B cell (primary cell): ENCODE results near the gene AUTS2. TPM values are rescaled to one million over a fixed set of nuclear protein-coding genes. Genes with fewer than 3 reads are reported as not detected.

Experiments
- ATAC-seq: fragments of 200-7000 bp; cut with Tn5 transposase; one replicate; pipeline ENCODE4 v1.10.0; 2021; ENCODE audit warnings: low read depth, mild to moderate bottlenecking, moderate number of reproducible peaks, moderate library complexity
- CTCF ChIA-PET: fragments of 350-600 bp; sonication (Branson Sonifier 250); formaldehyde crosslinking; loops from one replicate; lab custom pipeline; 2021; ENCODE audit warnings: antibody characterized with exemption, inconsistent platforms; lab: Charles Lee
- POLR2A ChIA-PET: fragments of 350-600 bp; sonication (Branson Sonifier 250); formaldehyde crosslinking; loops from one replicate; lab custom pipeline; 2021; ENCODE audit warnings: antibody characterized with exemption; lab: Charles Lee
- DNase-seq: peaks from one replicate; pipeline ENCODE4 v3.0.0; 2013
- H2AFZ ChIP-seq: 2 replicates; pipeline ENCODE4 v1.6.1; 2012; ENCODE audit warnings: mild to moderate bottlenecking, low read depth, low read length; ENCODE audit not compliant: insufficient read depth, poor library complexity, severe bottlenecking
- H3K27ac ChIP-seq, 2 donors: 1 replicate in 1 of 2; 2 replicates in 1 of 2; pipeline ENCODE4 v1.5.1; 2012 to 2013; ENCODE audit warnings: low read length in 2 of 2, mild to moderate bottlenecking in 2 of 2, moderate library complexity in 1 of 2
- H3K27me3 ChIP-seq, 4 experiments: fragments of 200-600 bp in 1 of 4; sonication (generic) in 1 of 4; replicated peaks in 1 of 4; 1 replicate in 2 of 4; 2 replicates in 2 of 4; pipeline versions ENCODE4 v1.6.1 to v1.7.0; 2013 to 2016; ENCODE audit warnings: low read length in 3 of 4, mild to moderate bottlenecking in 2 of 4, mixed read lengths in 1 of 4, moderate library complexity in 1 of 4; ENCODE audit not compliant: insufficient read depth in 4 of 4, control insufficient read depth in 3 of 4; ENCODE audit errors: control extremely low read depth in 1 of 4
- H3K36me3 ChIP-seq, 2 experiments: replicated peaks in 1 of 2; 1 replicate in 1 of 2; 2 replicates in 1 of 2; pipeline versions ENCODE4 v1.6.1 to v1.7.1; 2013; ENCODE audit warnings: low read length in 1 of 2; ENCODE audit not compliant: insufficient read depth in 2 of 2, control insufficient read depth in 1 of 2; ENCODE audit errors: control extremely low read depth in 1 of 2, extremely low read depth in 1 of 2
- H3K4me1 ChIP-seq, 2 donors: fragments of 200-600 bp in 1 of 2; sonication (generic) in 1 of 2; 1 replicate in 1 of 2; 2 replicates in 1 of 2; pipeline versions ENCODE4 v1.5.1 to v1.6.1; 2013 to 2017; ENCODE audit warnings: low read length in 2 of 2; ENCODE audit not compliant: control insufficient read depth in 2 of 2, insufficient read depth in 2 of 2
- H3K4me2 ChIP-seq: replicated peaks from 2 replicates; pipeline ENCODE3; 2012; ENCODE audit warnings: mild to moderate bottlenecking, low read depth, low read length; ENCODE audit not compliant: poor library complexity, severe bottlenecking
- H3K4me3 ChIP-seq, 5 experiments: fragments of 200-600 bp in 1 of 5; sonication (generic) in 1 of 5; 1 replicate in 3 of 5; 2 replicates in 2 of 5; pipeline versions ENCODE4 v1.5.1 to v1.7.0; 2011 to 2016; ENCODE audit warnings: low read length in 4 of 5, mild to moderate bottlenecking in 4 of 5, low read depth in 2 of 5, control low read depth in 1 of 5, moderate library complexity in 1 of 5; ENCODE audit not compliant: insufficient read depth in 1 of 5; ENCODE audit errors: control extremely low read depth in 1 of 5, extremely low read depth in 1 of 5
- H3K79me2 ChIP-seq: fragments of 200-600 bp; sonication (generic); one replicate; pipeline ENCODE4 v1.6.0; 2016; ENCODE audit warnings: low read length; ENCODE audit not compliant: control insufficient read depth, insufficient read depth
- H3K9ac ChIP-seq: fragments of 200-600 bp; sonication (generic); 2 replicates; pipeline ENCODE4 v1.6.1; 2017; ENCODE audit warnings: mild to moderate bottlenecking, low read length, moderate library complexity
- H3K9me3 ChIP-seq, 3 donors: one replicate each; pipeline versions ENCODE4 v1.6.1 to v1.7.1; 2013; ENCODE audit warnings: low read length in 2 of 3; ENCODE audit not compliant: control insufficient read depth in 2 of 3, insufficient read depth in 1 of 3; ENCODE audit errors: control extremely low read depth in 1 of 3
- H4K20me1 ChIP-seq: 2 replicates; pipeline ENCODE4 v1.6.0; 2012; ENCODE audit warnings: mild to moderate bottlenecking, low read length; ENCODE audit not compliant: insufficient read depth, control insufficient read depth, poor library complexity, severe bottlenecking
- H3K27ac Mint-ChIP-seq: one replicate; pipeline ENCODE4 v1.8.0; 2021; ENCODE audit warnings: mixed read lengths
- H3K27me3 Mint-ChIP-seq: one replicate; pipeline ENCODE4 v1.8.0; 2021; ENCODE audit warnings: mixed read lengths
- H3K4me1 Mint-ChIP-seq: one replicate; pipeline ENCODE4 v1.8.0; 2021; ENCODE audit warnings: mixed read lengths
- H3K4me3 Mint-ChIP-seq: one replicate; pipeline ENCODE4 v1.8.0; 2021; ENCODE audit warnings: mixed read lengths
- H3K9me3 Mint-ChIP-seq: one replicate; pipeline ENCODE4 v1.8.0; 2022; ENCODE audit warnings: mixed read lengths; ENCODE audit not compliant: insufficient read depth
- EZH2 ChIP-seq: IDR thresholded peaks from 2 replicates; pipeline ENCODE4 v1.6.1; 2012; ENCODE audit warnings: borderline replicate concordance, low read depth, mild to moderate bottlenecking, moderate library complexity, low read length; ENCODE audit not compliant: insufficient read depth, poor library complexity, severe bottlenecking
- WGBS: methylation state at CpG from one replicate; pipeline ENCODE4 v1.1.5; 2013; ENCODE audit warnings: missing lambda C conversion rate; ENCODE audit not compliant: insufficient coverage; 5-methylcytosine and 5-hydroxymethylcytosine counted together
- intact Hi-C: fragments of 100-400 bp; cut with micrococcal nuclease; formaldehyde crosslinking; loops from one replicate; pipeline ENCODE4 v1.10.0; 2022
- polyA plus RNA-seq: library from polyadenylated mRNA; depleted of rRNA; stranded (reverse); fragments of >200 nt; gene quantifications from 2 replicates; pipeline ENCODE4 v1.2.3, GENCODE V29; 2012
- total RNA-seq, 2 donors: library from RNA; stranded (reverse); fragments of 120-200 nt in 1 of 2; gene quantifications; 1 replicate in 1 of 2; 2 replicates in 1 of 2; pipeline versions ENCODE4 v1.2.3 to v1.2.4, GENCODE V29; 2013 to 2022
- TF ChIP-seq, protein P1 (sequence below): fragments of 200-600 bp; IDR thresholded peaks from one replicate; pipeline ENCODE4 v1.8.0; 2022; ENCODE audit warnings: antibody characterized with exemption, mild to moderate bottlenecking

Gene AUTS2
- total and polyA plus RNA-seq, 2 donors (not counting 1 experiment from before 2014, with no cell fraction given): 22.3 to 35.0 TPM

GRCh38 chr7:70318511-70318910 lies 720.2 kb downstream of the AUTS2 start:
- Histone ChIP-seq H4K20me1 (no peaks in the 10 kb centered on the region), H3K4me3 (no peak overlapping the region), H3K4me2 (no peak overlapping the region), H3K79me2 (no peaks in the 10 kb centered on the region), H3K36me3 (no peaks in the 10 kb centered on the region), H3K9ac (no peak overlapping the region), H3K27me3 (no peaks in the 10 kb centered on the region), H3K9me3 (no peaks in the 10 kb centered on the region), H3K27ac (no peak overlapping the region), H3K4me1 (no peaks in the 10 kb centered on the region), H2AFZ (no peak overlapping the region)
- H3K27me3 Mint-ChIP-seq: no peaks in the 10 kb centered on the region
- H3K4me1 Mint-ChIP-seq: no peaks in the 10 kb centered on the region
- H3K9me3 Mint-ChIP-seq: no peaks in the 10 kb centered on the region
- whole genome bisulfite sequencing: no CpG with 5 or more reads among the region's 1 CpG
- no peak overlapping the region for H3K27ac Mint-ChIP-seq
- ChIA-PET POLR2A (no interaction called here), CTCF (no interaction called here)
- intact Hi-C loops: no loop called here
- no peak overlapping the region for H3K4me3 Mint-ChIP-seq
- no peak for DNase-seq
- TF ChIP-seq, protein P1, sequence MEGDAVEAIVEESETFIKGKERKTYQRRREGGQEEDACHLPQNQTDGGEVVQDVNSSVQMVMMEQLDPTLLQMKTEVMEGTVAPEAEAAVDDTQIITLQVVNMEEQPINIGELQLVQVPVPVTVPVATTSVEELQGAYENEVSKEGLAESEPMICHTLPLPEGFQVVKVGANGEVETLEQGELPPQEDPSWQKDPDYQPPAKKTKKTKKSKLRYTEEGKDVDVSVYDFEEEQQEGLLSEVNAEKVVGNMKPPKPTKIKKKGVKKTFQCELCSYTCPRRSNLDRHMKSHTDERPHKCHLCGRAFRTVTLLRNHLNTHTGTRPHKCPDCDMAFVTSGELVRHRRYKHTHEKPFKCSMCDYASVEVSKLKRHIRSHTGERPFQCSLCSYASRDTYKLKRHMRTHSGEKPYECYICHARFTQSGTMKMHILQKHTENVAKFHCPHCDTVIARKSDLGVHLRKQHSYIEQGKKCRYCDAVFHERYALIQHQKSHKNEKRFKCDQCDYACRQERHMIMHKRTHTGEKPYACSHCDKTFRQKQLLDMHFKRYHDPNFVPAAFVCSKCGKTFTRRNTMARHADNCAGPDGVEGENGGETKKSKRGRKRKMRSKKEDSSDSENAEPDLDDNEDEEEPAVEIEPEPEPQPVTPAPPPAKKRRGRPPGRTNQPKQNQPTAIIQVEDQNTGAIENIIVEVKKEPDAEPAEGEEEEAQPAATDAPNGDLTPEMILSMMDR: no peak
- no peak for TF ChIP-seq EZH2
- ATAC-seq: no peak

DNA sequence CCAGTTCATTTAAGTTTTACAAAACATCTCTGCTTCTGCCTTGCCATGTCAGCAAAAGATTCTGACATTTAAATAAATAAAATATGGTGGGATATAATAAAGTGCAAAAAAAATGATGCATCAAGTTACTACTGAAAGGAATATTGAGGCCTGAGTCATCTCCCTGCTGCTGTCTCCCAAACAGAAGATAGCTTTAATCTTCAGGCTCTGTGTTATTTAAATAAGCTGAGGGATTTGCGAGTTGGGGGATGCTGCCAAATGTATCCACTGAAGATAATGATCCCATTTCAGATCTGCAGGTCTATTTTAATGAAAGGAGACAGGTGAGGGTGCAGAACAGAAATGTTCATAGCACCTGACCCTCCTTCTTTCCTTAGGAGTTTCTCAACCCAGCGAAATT lies 720.8 kb downstream of the AUTS2 start:
- H3K4me1 Mint-ChIP-seq: no peaks in the 10 kb centered on the region
- no peak overlapping the region for H3K27ac Mint-ChIP-seq
- DNase-seq (no peak), ATAC-seq (no peak)
- Histone ChIP-seq H4K20me1 (no peaks in the 10 kb centered on the region), H3K79me2 (no peaks in the 10 kb centered on the region), H3K27me3 (no peaks in the 10 kb centered on the region), H3K9me3 (no peaks in the 10 kb centered on the region), H3K4me1 (no peaks in the 10 kb centered on the region), H3K9ac (no peak overlapping the region), H3K4me3 (no peak overlapping the region), H2AFZ (no peak overlapping the region), H3K27ac (no peak overlapping the region), H3K4me2 (no peak overlapping the region), H3K36me3 (no peaks in the 10 kb centered on the region)
- intact Hi-C loops: no loop called here
- no peaks in the 10 kb centered on the region for H3K9me3 Mint-ChIP-seq
- WGBS: no CpG with 5 or more reads among the region's 2 CpGs
- H3K27me3 Mint-ChIP-seq: no peaks in the 10 kb centered on the region
- POLR2A ChIA-PET: no interaction called here
- TF ChIP-seq, protein P1: no peak
- no peak overlapping the region for H3K4me3 Mint-ChIP-seq
- CTCF ChIA-PET: no interaction called here
